Measurements from ENCODE around the gene LONP2. TPM values are rescaled to one million over a fixed set of nuclear protein-coding genes. Genes with fewer than 3 reads are reported as not detected.

LONP2 gene
- total RNA-seq, 1 experiment from 2014 or later: 41.5 TPM

DNA sequence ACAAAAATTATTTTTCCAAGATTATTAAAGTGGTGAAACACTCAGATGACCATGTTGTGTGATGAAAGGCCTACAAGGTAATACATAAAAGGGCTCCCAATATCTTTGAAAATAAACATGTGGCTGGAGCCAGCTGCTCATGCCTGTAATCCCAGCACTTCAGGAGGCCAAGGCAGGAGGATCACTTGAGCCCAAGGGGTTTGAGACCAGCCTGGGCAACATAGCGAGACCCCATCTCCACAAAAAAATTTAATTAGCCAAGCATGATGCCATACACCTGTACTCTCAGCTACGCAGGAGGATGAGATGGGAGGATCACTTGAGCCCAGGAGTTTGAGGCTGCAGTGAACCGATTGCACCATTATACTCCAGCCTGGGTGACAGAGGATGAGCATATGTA lies 114.3 kb downstream of the LONP2 start:
- ChIA-PET CTCF (no interaction called here), POLR2A (ENCODE audit: unreplicated experiment) (interaction anchor here (0.5 kb wide), 1 partner anchor 58 kb away, joined by 3 read pairs; no protein-coding TSS in a partner anchor)
- H3K79me2 ChIP-seq (ENCODE audit: low read length): peaks cover 51% of the 10 kb centered on the region
- no peaks in the 10 kb centered on the region for H3F3A ChIP-seq (ENCODE audit: low read length, unreplicated experiment)
- H3K4me1 ChIP-seq (ENCODE audit: insufficient read depth, low read length): no peaks in the 10 kb centered on the region
- no peak for DNase-seq
- peaks cover 12% of the 10 kb centered on the region for H3K36me3 ChIP-seq (ENCODE audit: low read depth, low read length)
- intact Hi-C loops (cut with micrococcal nuclease): no loop called here
- H3K9me3 ChIP-seq (ENCODE audit: low read length): no peaks in the 10 kb centered on the region
- no peak overlapping the region for H3K9ac ChIP-seq (ENCODE audit: low read length)
- BruUV-seq (replicated peaks): no TSS peak
- no peaks in the 10 kb centered on the region for H3K27me3 ChIP-seq (ENCODE audit: low read length)
- TF ChIP-seq EZH2phosphoT487 (IDR thresholded peaks at IDR 0.05; ENCODE audit: borderline replicate concordance, low read length) (no peak), EZH2 (IDR thresholded peaks at IDR 0.05; ENCODE audit: low read length, unreplicated experiment) (no peak)
- TF ChIP-seq, protein P1, sequence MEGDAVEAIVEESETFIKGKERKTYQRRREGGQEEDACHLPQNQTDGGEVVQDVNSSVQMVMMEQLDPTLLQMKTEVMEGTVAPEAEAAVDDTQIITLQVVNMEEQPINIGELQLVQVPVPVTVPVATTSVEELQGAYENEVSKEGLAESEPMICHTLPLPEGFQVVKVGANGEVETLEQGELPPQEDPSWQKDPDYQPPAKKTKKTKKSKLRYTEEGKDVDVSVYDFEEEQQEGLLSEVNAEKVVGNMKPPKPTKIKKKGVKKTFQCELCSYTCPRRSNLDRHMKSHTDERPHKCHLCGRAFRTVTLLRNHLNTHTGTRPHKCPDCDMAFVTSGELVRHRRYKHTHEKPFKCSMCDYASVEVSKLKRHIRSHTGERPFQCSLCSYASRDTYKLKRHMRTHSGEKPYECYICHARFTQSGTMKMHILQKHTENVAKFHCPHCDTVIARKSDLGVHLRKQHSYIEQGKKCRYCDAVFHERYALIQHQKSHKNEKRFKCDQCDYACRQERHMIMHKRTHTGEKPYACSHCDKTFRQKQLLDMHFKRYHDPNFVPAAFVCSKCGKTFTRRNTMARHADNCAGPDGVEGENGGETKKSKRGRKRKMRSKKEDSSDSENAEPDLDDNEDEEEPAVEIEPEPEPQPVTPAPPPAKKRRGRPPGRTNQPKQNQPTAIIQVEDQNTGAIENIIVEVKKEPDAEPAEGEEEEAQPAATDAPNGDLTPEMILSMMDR (conservative IDR thresholded peaks at IDR 0.05; ENCODE audit: low read depth, low read length): no peak
- peaks cover 4% of the 10 kb centered on the region; the same call in 1 of the 2 replicates for H4K20me1 ChIP-seq (ENCODE audit: low read length)
- H3K9me2 ChIP-seq (replicated peaks; ENCODE audit: low read length): no peaks in the 10 kb centered on the region
- no peak overlapping the region for H2AFZ ChIP-seq (ENCODE audit: low read length)
- no peak overlapping the region for H3K27ac ChIP-seq (ENCODE audit: low read length)
- no peak overlapping the region for H3K4me3 ChIP-seq (ENCODE audit: low read length)
- H3K4me2 ChIP-seq (ENCODE audit: low read length): no peak overlapping the region
- ATAC-seq: no peak

DNA sequence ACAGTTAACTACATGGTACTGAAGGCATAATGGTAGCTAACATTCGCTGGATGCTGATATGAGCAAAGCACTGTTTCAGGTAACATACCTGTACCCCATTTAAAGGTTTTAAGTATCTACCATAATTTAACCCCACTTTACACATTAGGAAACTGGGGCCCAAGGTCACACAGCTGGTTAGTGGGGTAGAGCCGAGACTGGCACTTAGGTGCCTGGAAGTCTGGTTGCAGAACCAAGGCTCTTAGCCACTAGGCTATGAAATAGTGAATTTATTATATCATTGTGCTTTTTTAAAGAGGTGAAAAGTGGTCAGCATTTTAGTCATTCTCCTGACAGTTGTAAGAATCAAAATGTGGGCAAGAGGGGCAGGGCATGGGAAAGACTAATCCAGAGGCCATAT lies 115.9 kb downstream of the LONP2 start:
- Histone ChIP-seq H3K4me3 (ENCODE audit: low read length) (no peak overlapping the region), H3K4me2 (ENCODE audit: low read length) (no peak overlapping the region), H3K79me2 (ENCODE audit: low read length) (peaks cover 66% of the 10 kb centered on the region), H3K27me3 (ENCODE audit: low read length) (no peaks in the 10 kb centered on the region), H2AFZ (ENCODE audit: low read length) (no peak overlapping the region), H3K27ac (ENCODE audit: low read length) (no peak overlapping the region), H3K36me3 (ENCODE audit: low read depth, low read length) (peaks cover 12% of the 10 kb centered on the region; the same call in 1 of the 2 replicates), H3K9ac (ENCODE audit: low read length) (no peak overlapping the region), H3K9me3 (ENCODE audit: low read length) (no peaks in the 10 kb centered on the region), H3K9me2 (replicated peaks; ENCODE audit: low read length) (no peaks in the 10 kb centered on the region), H4K20me1 (ENCODE audit: low read length) (peaks cover 6% of the 10 kb centered on the region; the same call in 1 of the 2 replicates), H3K4me1 (ENCODE audit: insufficient read depth, low read length) (peaks cover 6% of the 10 kb centered on the region), H3F3A (ENCODE audit: low read length, unreplicated experiment) (no peaks in the 10 kb centered on the region)
- ChIA-PET CTCF (no interaction called here), POLR2A (ENCODE audit: unreplicated experiment) (no interaction called here)
- no TSS peak for BruUV-seq (replicated peaks)
- ATAC-seq (no peak), DNase-seq (no peak)
- no peak for TF ChIP-seq EZH2phosphoT487 (IDR thresholded peaks at IDR 0.05; ENCODE audit: borderline replicate concordance, low read length)
- TF ChIP-seq EZH2 (IDR thresholded peaks at IDR 0.05; ENCODE audit: low read length, unreplicated experiment): no peak
- TF ChIP-seq, protein P1 (conservative IDR thresholded peaks at IDR 0.05; ENCODE audit: low read depth, low read length): no peak
- intact Hi-C loops (cut with micrococcal nuclease): no loop called here

DNA sequence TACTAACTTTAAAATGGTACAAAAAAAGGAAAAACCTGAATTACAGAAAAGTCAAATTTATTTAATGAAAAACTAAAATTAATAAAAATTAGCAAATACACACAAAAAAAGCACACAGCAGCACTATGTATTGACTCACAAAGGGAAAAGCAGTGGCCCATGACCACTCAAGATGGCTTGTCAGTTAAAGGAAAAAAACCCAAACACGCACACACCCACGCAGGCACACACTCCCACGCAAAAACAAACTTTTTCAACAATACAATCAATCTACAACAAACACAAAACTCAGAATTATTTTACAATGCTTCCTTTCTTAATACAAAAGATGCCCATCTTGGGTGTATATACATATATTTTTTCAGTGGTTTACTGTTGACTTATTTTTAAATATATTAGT lies 116.9 kb downstream of the LONP2 start:
- Histone ChIP-seq H3K4me1 (ENCODE audit: insufficient read depth, low read length) (peaks cover 12% of the 10 kb centered on the region), H3K9ac (ENCODE audit: low read length) (no peak overlapping the region), H3K4me2 (ENCODE audit: low read length) (no peak overlapping the region), H2AFZ (ENCODE audit: low read length) (no peak overlapping the region), H3K79me2 (ENCODE audit: low read length) (peaks cover 75% of the 10 kb centered on the region), H3F3A (ENCODE audit: low read length, unreplicated experiment) (no peaks in the 10 kb centered on the region), H3K27ac (ENCODE audit: low read length) (no peak overlapping the region), H3K4me3 (ENCODE audit: low read length) (no peak overlapping the region), H3K27me3 (ENCODE audit: low read length) (no peaks in the 10 kb centered on the region), H4K20me1 (ENCODE audit: low read length) (peaks cover 6% of the 10 kb centered on the region; the same call in 1 of the 2 replicates), H3K36me3 (ENCODE audit: low read depth, low read length) (peaks cover 12% of the 10 kb centered on the region; the same call in 1 of the 2 replicates), H3K9me3 (ENCODE audit: low read length) (no peaks in the 10 kb centered on the region), H3K9me2 (replicated peaks; ENCODE audit: low read length) (no peaks in the 10 kb centered on the region)
- CTCF ChIA-PET: no interaction called here
- DNase-seq: no peak
- intact Hi-C loops (cut with micrococcal nuclease): no loop called here
- POLR2A ChIA-PET (ENCODE audit: unreplicated experiment): no interaction called here
- ATAC-seq: no peak
- TF ChIP-seq EZH2phosphoT487 (IDR thresholded peaks at IDR 0.05; ENCODE audit: borderline replicate concordance, low read length): no peak
- no peak for TF ChIP-seq EZH2 (IDR thresholded peaks at IDR 0.05; ENCODE audit: low read length, unreplicated experiment)
- TF ChIP-seq, protein P1 (conservative IDR thresholded peaks at IDR 0.05; ENCODE audit: low read depth, low read length): no peak
- BruUV-seq (replicated peaks): no TSS peak
